ENCODE results near the gene ST6GALNAC4. TPM values are rescaled to one million over a fixed set of nuclear protein-coding genes. Genes with fewer than 3 reads are reported as not detected.
A peak's percentile ranks its signal among the peaks of the same experiment; 100 is the strongest.

ST6GALNAC4 gene
- polyA plus RNA-seq, 1 of the 3 experiments (the other 2 are of a cell fraction): 30.2 TPM

GRCh38 chr9:127876764-127877562, 39.9 kb downstream of the ST6GALNAC4 start:
- ChIA-PET CTCF (interaction anchor here (1.2 to 5.9 kb wide), 4 partner anchors 22 to 142 kb away, joined by 3 to 31 read pairs (median 8); partner anchors contain the start of genes ENG and TOR2A), POLR2A (interaction anchor here (0.6 kb wide), 1 partner anchor 57 kb away, joined by 4 read pairs; no protein-coding TSS in a partner anchor)
- Histone ChIP-seq H4K20me1 (ENCODE audit: insufficient read depth) (no peaks in the 10 kb centered on the region), H3F3A (replicated peaks; ENCODE audit: insufficient read depth) (peaks cover 2% of the 10 kb centered on the region), H2AFZ (ENCODE audit: low read depth) (peak overlapping the region; percentile 90; the same call in 1 of the 2 replicates), H3K4me3 (ENCODE audit: low read depth in 2 of 2, low read length in 1 of 2) (peak overlapping the region; percentile 52 to 71), H3K9ac (peak overlapping the region; percentile 63), H3K9me2 (no peaks in the 10 kb centered on the region), H3K4me1 (ENCODE audit: control insufficient read depth in 1 of 2, insufficient read depth in 2 of 2, low read depth in 1 of 2, low read length in 1 of 2) (peaks cover 9 to 39% of the 10 kb centered on the region in 2 experiments; a peak in 2 of 4 replicates), H3K36me3 (replicated peaks in 1 of 2; ENCODE audit: control insufficient read depth in 1 of 2, insufficient read depth in 2 of 2, low read length in 1 of 2) (peaks cover 0 to 6% of the 10 kb centered on the region in 2 experiments), H3K27me3 (ENCODE audit: insufficient read depth) (no peaks in the 10 kb centered on the region), H3K27ac (ENCODE audit: low read depth in 2 of 2, low read length in 1 of 2) (peak overlapping the region in 1 of 2 experiments; percentile 17; a peak in 1 of 4 replicates), H3K4me2 (peak overlapping the region; percentile 97), H3K79me2 (ENCODE audit: insufficient read depth) (peaks cover 7% of the 10 kb centered on the region; the same call in 1 of the 2 replicates), H3K9me3 (no peaks in the 10 kb centered on the region)
- DNase-seq: peak; percentile 60
- 90% methylated on average over 4 of the region's 26 CpGs for WGBS (ENCODE audit: low lambda C conversion rate)
- TF ChIP-seq REST (IDR thresholded peaks at IDR 0.05; ENCODE audit: low read depth, low read length) (no peak), JUND (IDR thresholded peaks at IDR 0.05) (no peak), RXRA (IDR thresholded peaks at IDR 0.05; ENCODE audit: borderline replicate concordance, low read depth) (no peak), NFIC (IDR thresholded peaks at IDR 0.05; ENCODE audit: borderline replicate concordance) (no peak), ELF1 (IDR thresholded peaks at IDR 0.05) (no peak), GABPA (IDR thresholded peaks at IDR 0.05; ENCODE audit: low read depth) (no peak), RCOR1 (IDR thresholded peaks at IDR 0.05; ENCODE audit: low read length) (no peak), ZBTB33 (IDR thresholded peaks at IDR 0.05; ENCODE audit: borderline replicate concordance, low read depth) (no peak), EZH2phosphoT487 (IDR thresholded peaks at IDR 0.05; ENCODE audit: borderline replicate concordance, low read depth) (no peak), MEF2A (IDR thresholded peaks at IDR 0.05; ENCODE audit: borderline replicate concordance, low read depth) (no peak), FOXJ3 (CRISPR knock-in tag; IDR thresholded peaks at IDR 0.05) (no peak), TCF12 (IDR thresholded peaks at IDR 0.05) (no peak), SIN3A (IDR thresholded peaks at IDR 0.05; ENCODE audit: borderline replicate concordance, low read depth, low read length) (no peak), RAD21 (IDR thresholded peaks at IDR 0.05; ENCODE audit: low read length) (no peak), SMC3 (IDR thresholded peaks at IDR 0.05; ENCODE audit: low read depth, low read length) (no peak), USF2 (IDR thresholded peaks at IDR 0.05; ENCODE audit: borderline replicate concordance, low read depth, low read length) (no peak)
- TF ChIP-seq, protein P1, sequence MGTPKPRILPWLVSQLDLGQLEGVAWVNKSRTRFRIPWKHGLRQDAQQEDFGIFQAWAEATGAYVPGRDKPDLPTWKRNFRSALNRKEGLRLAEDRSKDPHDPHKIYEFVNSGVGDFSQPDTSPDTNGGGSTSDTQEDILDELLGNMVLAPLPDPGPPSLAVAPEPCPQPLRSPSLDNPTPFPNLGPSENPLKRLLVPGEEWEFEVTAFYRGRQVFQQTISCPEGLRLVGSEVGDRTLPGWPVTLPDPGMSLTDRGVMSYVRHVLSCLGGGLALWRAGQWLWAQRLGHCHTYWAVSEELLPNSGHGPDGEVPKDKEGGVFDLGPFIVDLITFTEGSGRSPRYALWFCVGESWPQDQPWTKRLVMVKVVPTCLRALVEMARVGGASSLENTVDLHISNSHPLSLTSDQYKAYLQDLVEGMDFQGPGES (IDR thresholded peaks at IDR 0.05; ENCODE audit: low read depth, low read length): no peak
